NCI-H2227 (cell line): Measurements from ENCODE around the gene BICC1.

Experiments used
- DNase-seq: peaks from one replicate; lab custom pipeline; 2025; ENCODE audit not compliant: unreplicated experiment; lab: John Stamatoyannopoulos, UW

Gene BICC1

GRCh38 chr10:58817201-58817846 is 304.7 kb downstream of the BICC1 start:
- peak; percentile 7 for DNase-seq

GRCh38 chr10:58818900-58819299 is 306.2 kb downstream of the BICC1 start:
- DNase-seq = no peak

- no peak for DNase-seq
Measured at GRCh38 chr10:58820386-58820785, 307.7 kb downstream of the BICC1 start.

GRCh38 chr10:58820861-58821751 is 308.4 kb downstream of the BICC1 start:
- DNase-seq = no peak

- DNase-seq = no peak
Measured at GRCh38 chr10:58821752-58822056, 309.0 kb downstream of the BICC1 start.

GRCh38 chr10:58823983-58824382 is 311.3 kb downstream of the BICC1 start:
- no peak for DNase-seq

- no peak for DNase-seq
Measured at GRCh38 chr10:58824396-58824795, 311.7 kb downstream of the BICC1 start.

- no peak for DNase-seq
Measured at GRCh38 chr10:58826694-58827093, 314.0 kb downstream of the BICC1 start.

- DNase-seq = no peak
Measured at GRCh38 chr10:58827381-58827780, 314.7 kb downstream of the BICC1 start.

- DNase-seq = no peak
Measured at GRCh38 chr10:58829839-58830238, 317.2 kb downstream of the BICC1 start.

- no peak for DNase-seq
Measured at GRCh38 chr10:58830697-58831096, 318.0 kb downstream of the BICC1 start.

- DNase-seq = no peak
Measured at GRCh38 chr10:58833771-58834561, 321.3 kb downstream of the BICC1 start.

- DNase-seq = no peak
Measured at GRCh38 chr10:58836176-58836700, 323.6 kb downstream of the BICC1 start.

GRCh38 chr10:58836991-58837575 is 324.4 kb downstream of the BICC1 start:
- DNase-seq = no peak

GRCh38 chr10:58837826-58838225 is 325.2 kb downstream of the BICC1 start:
- DNase-seq = no peak

GRCh38 chr10:58838561-58839208 is 326.0 kb downstream of the BICC1 start:
- DNase-seq = no peak

- DNase-seq = no peak
Measured at GRCh38 chr10:58839771-58840170, 327.1 kb downstream of the BICC1 start.

- DNase-seq = peak; percentile 22
Measured at GRCh38 chr10:58840840-58841435, 328.3 kb downstream of the BICC1 start.

- DNase-seq = no peak
Measured at GRCh38 chr10:58842860-58843376, 330.2 kb downstream of the BICC1 start.

GRCh38 chr10:58843760-58844159 is 331.1 kb downstream of the BICC1 start:
- no peak for DNase-seq
